Left lung (tissue), 10 donors: Measurements from ENCODE around the gene NR6A1. TPM values are rescaled to one million over a fixed set of nuclear protein-coding genes. Genes with fewer than 3 reads are reported as not detected.

ENCODE experiments used
- ATAC-seq: fragments of 200-7000 bp; cut with Tn5 transposase; one replicate; pipeline ENCODE4 v1.9.1; 2020; ENCODE audit warnings: moderate library complexity
- DNase-seq, 4 donors: peaks; one replicate each; pipeline ENCODE4 v3.0.0-alpha.2; 2013 to 2020
- H3K27ac ChIP-seq, 2 donors: fragments of 200-600 bp; sonication (generic) in 1 of 2; one replicate each; pipeline versions ENCODE4 v1.5.0 to v1.8.0; 2020 to 2021
- H3K27me3 ChIP-seq, 2 donors: fragments of 200-600 bp; sonication (generic) in 1 of 2; one replicate each; pipeline versions ENCODE4 v1.5.0 to v1.8.0; 2020 to 2021
- H3K36me3 ChIP-seq, 2 donors: fragments of 200-600 bp; sonication (generic) in 1 of 2; one replicate each; pipeline versions ENCODE4 v1.5.0 to v1.8.0; 2020 to 2021
- H3K4me1 ChIP-seq, 2 donors: fragments of 200-600 bp; one replicate each; pipeline ENCODE4 v1.8.0; 2021
- H3K4me3 ChIP-seq, 2 donors: fragments of 200-600 bp; sonication (generic) in 1 of 2; one replicate each; pipeline versions ENCODE4 v1.5.0 to v1.8.0; 2020 to 2021; ENCODE audit warnings: mild to moderate bottlenecking in 1 of 2
- H3K9me3 ChIP-seq, 2 donors: fragments of 200-600 bp; sonication (generic) in 1 of 2; one replicate each; pipeline versions ENCODE4 v1.5.0 to v1.8.0; 2020 to 2021
- intact Hi-C, 2 donors: fragments of 100-400 bp; cut with DNase I; formaldehyde crosslinking; loops; one replicate each; pipeline versions ENCODE4 v1.11.2 to v1.14.2; 2022
- polyA plus RNA-seq, 6 donors: library from polyadenylated mRNA; unstranded; fragments of 120-200 nt; gene quantifications; one replicate each; pipeline ENCODE4 v1.2.1, GENCODE V29; 2013; ENCODE audit not compliant: insufficient read length in 6 of 6
- total RNA-seq, 2 donors: library from RNA; stranded (reverse); fragmentation: NEBNext Ultra II Directional; extraction: Animal tissue kit (Norgen Biotek cat#: 25700); gene quantifications; one replicate each; pipeline ENCODE4 v1.2.1, GENCODE V29; 2021
- TF ChIP-seq, protein P1 (sequence below), 2 donors: fragments of 200-600 bp; sonication (generic) in 1 of 2; IDR thresholded peaks; one replicate each; pipeline versions ENCODE4 v1.5.0 to v1.8.0; 2021; ENCODE audit warnings: antibody characterized with exemption in 2 of 2
- donor health status: DM: no; HTN: yes; CAD: no.
- donor health status: DM: no; HTN: no; CAD: no.

The NR6A1 gene
- total and polyA plus RNA-seq, 8 donors = 1.2 to 4.1 (median 1.7) TPM

DNA sequence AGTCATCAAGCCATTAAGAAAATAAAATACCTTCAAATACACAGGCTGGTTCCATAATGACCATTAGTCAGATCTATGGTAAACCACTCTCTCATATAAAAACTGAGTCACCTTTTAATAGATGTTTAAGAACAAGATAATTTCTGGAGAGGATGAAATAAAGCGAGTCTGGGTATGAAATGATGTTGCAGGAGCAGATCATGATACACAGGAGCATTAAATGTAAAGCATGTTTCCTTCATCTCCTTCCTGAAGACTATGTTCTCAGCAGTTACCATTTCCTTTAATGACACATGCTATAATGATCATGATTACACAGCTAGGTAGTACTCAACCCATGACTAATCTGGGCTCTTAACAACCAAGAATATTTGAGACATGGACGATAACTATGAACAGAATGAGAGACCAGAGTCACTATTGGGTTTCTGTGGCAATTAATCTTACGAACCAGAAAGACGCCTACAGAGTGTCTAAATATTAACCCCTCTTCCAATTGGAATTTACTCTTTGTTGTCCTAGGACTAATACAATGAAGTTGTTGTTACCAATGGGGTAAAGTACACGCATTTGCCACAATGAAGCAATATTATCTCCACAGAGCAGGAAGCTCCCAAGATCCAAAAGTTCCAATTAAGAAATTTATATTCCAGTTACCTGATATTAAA lies 105.6 kb downstream of the NR6A1 start:
- Histone ChIP-seq H3K4me3 (no peak overlapping the region), H3K27me3 (no peaks in the 10 kb centered on the region), H3K9me3 (no peaks in the 10 kb centered on the region), H3K27ac (no peak overlapping the region), H3K4me1 (peaks cover 0 to 16% of the 10 kb centered on the region in 2 donors), H3K36me3 (no peaks in the 10 kb centered on the region)
- ATAC-seq (peak; percentile 46), DNase-seq (no peak)
- TF ChIP-seq, protein P1, sequence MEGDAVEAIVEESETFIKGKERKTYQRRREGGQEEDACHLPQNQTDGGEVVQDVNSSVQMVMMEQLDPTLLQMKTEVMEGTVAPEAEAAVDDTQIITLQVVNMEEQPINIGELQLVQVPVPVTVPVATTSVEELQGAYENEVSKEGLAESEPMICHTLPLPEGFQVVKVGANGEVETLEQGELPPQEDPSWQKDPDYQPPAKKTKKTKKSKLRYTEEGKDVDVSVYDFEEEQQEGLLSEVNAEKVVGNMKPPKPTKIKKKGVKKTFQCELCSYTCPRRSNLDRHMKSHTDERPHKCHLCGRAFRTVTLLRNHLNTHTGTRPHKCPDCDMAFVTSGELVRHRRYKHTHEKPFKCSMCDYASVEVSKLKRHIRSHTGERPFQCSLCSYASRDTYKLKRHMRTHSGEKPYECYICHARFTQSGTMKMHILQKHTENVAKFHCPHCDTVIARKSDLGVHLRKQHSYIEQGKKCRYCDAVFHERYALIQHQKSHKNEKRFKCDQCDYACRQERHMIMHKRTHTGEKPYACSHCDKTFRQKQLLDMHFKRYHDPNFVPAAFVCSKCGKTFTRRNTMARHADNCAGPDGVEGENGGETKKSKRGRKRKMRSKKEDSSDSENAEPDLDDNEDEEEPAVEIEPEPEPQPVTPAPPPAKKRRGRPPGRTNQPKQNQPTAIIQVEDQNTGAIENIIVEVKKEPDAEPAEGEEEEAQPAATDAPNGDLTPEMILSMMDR (IDR thresholded peaks at IDR 0.05) = no peak
- intact Hi-C loops = no loop called here

DNA sequence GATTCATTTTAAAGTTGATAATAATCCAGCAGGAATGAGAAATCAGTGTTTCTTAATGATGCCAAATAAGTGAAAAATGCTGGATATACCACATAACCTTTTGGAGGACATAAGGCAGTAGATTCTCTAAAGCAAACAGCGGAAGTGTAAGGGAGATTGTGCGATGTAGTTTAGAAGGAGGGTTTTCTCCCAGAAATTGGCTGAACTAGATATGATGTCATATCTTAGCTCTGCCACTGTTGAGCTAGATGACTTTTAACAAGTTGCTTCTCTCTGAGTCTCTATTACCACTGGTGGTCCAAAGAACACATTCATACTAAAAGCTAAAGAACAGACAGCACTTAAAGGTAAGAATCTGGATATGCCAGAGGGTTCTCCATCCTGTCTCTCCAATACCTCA lies 107.0 kb downstream of the NR6A1 start:
- H3K9me3 ChIP-seq = no peaks in the 10 kb centered on the region
- H3K4me3 ChIP-seq = no peak overlapping the region
- H3K27ac ChIP-seq = no peak overlapping the region
- DNase-seq = no peak
- TF ChIP-seq, protein P1 (IDR thresholded peaks at IDR 0.05) = no peak
- H3K36me3 ChIP-seq = no peaks in the 10 kb centered on the region
- no peak for ATAC-seq
- peaks cover 0 to 30% of the 10 kb centered on the region in 2 donors for H3K4me1 ChIP-seq
- no peaks in the 10 kb centered on the region for H3K27me3 ChIP-seq
- intact Hi-C loops = no loop called here

DNA sequence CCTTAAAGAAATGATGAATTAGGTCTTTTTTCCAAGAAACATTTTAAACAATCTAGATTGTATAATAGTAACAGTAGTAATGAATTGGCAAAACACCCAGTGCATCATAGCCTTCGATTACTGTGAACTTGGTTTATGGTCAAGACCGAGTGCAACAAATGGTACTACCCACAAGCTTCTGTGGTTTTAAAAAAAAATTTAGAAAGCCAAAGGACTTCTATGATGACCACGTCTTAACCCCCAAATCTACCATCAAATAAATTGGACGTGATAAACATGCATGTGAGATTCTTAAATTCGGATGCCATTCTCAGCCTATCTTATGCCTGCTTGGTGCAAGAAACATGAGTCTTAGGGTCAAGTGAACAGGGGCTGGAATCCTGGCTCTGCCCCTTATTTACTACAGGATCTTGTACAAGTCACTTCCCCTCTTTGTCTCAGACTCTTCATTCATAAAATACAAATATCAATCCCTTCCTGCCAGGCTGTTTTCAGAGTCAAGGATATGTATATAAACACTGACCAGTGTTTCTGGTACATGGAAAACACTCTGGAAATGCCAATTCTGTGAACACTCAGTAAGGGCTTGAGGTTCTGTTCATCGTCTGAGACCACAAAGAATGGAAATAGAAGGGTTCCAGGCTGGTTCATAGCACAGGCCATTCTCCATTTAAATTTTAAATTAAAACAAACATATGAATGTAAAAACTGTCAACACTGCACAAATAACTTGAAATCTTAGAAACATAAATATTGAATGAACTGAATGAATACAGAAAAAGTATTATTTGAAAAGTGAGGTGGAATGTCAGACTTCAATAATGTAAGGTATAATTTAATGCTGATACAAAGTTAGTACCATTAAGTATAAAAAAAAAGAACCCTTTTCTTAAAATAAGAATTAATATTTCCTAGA lies 107.8 kb downstream of the NR6A1 start:
- Histone ChIP-seq H3K27me3 (no peaks in the 10 kb centered on the region), H3K27ac (no peak overlapping the region), H3K36me3 (no peaks in the 10 kb centered on the region), H3K4me3 (no peak overlapping the region), H3K9me3 (no peaks in the 10 kb centered on the region), H3K4me1 (peaks cover 0 to 36% of the 10 kb centered on the region in 2 donors)
- ATAC-seq = no peak
- DNase-seq = no peak
- intact Hi-C loops = no loop called here
- TF ChIP-seq, protein P1 (IDR thresholded peaks at IDR 0.05) = no peak

DNA sequence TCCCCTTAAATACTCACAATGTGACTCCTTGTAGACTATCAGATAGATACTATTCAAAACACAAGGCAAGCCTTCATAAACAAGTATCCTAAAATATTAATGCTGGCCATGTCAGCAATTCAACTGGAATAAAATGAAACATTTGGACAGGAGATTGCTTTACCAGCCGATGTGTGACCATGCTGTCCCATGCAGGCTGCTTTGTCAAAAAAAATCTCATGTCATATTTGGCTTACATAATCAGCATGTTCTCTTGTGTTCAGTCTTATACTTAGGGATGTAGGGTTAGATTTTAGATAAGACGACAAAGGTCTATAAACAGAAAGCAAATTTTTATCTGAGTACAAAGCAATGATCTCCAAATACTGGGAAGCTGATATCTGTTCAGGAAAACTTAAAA lies 108.5 kb downstream of the NR6A1 start:
- ATAC-seq (no peak), DNase-seq (no peak)
- H3K27ac ChIP-seq = no peak overlapping the region
- TF ChIP-seq, protein P1 (IDR thresholded peaks at IDR 0.05) = no peak
- H3K4me1 ChIP-seq = peaks cover 0 to 36% of the 10 kb centered on the region in 2 donors
- no peaks in the 10 kb centered on the region for H3K27me3 ChIP-seq
- H3K9me3 ChIP-seq = no peaks in the 10 kb centered on the region
- intact Hi-C loops = no loop called here
- no peaks in the 10 kb centered on the region for H3K36me3 ChIP-seq
- no peak overlapping the region for H3K4me3 ChIP-seq

DNA sequence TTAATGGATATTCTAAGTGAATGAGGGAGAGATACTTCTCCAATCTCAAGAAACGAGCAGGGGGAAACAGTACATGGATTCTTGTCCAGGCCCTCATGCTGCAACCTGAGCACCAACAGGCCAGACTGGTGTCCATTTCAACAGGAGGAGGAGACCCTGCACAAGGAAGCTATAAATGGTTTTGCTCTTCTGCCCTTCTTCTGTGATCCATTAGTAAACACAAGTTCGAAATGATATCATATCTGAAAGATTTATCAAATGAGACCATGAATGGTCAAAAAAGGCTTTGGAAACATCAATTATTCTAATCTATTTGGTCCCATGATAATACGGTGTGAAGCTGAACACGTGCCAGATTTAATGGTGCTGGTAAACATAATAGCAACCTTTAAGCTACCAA lies 109.8 kb downstream of the NR6A1 start:
- Histone ChIP-seq H3K36me3 (no peaks in the 10 kb centered on the region), H3K27me3 (no peaks in the 10 kb centered on the region), H3K27ac (peak overlapping the region in 1 of 2 donors; percentile 88), H3K4me3 (no peak overlapping the region), H3K4me1 (peaks cover 0 to 36% of the 10 kb centered on the region in 2 donors), H3K9me3 (no peaks in the 10 kb centered on the region)
- no peak for DNase-seq
- no peak for ATAC-seq
- intact Hi-C loops = no loop called here
- TF ChIP-seq, protein P1 (IDR thresholded peaks at IDR 0.05) = no peak
